ENCODE data around the gene ACKR2.

Gene ACKR2

GRCh38 chr3:42900226-42901072 is 91.2 kb downstream of the ACKR2 start:
- H3K36me3 ChIP-seq (ENCODE audit: control insufficient read depth in 2 of 2, insufficient read depth in 1 of 2, low read length in 2 of 2) = no peaks in the 10 kb centered on the region
- H3K4me3 ChIP-seq (ENCODE audit: low read depth, low read length) = no peak overlapping the region
- no peaks in the 10 kb centered on the region for H3K9me3 ChIP-seq (ENCODE audit: control insufficient read depth, insufficient read depth, low read depth, low read length)
- no peaks in the 10 kb centered on the region for H3K4me1 ChIP-seq (ENCODE audit: control insufficient read depth, insufficient read depth, low read length)
- ChIA-PET CTCF (interaction anchor here (0.6 to 0.8 kb wide), 2 partner anchors 81 to 474 kb away, joined by 4 to 8 read pairs; no protein-coding TSS in a partner anchor), POLR2A (no interaction called here)
- H3K27ac ChIP-seq (ENCODE audit: extremely low read depth, low read depth, low read length) = no peak overlapping the region
- TF ChIP-seq ZIC2 (tag by site-specific recombination; IDR thresholded peaks at IDR 0.05) (peak; percentile 39; the same call in 1 of the 2 replicates), ZNF239 (tag by site-specific recombination; IDR thresholded peaks at IDR 0.05) (no peak)

- Histone ChIP-seq H3K36me3 (ENCODE audit: control insufficient read depth in 2 of 2, insufficient read depth in 1 of 2, low read length in 2 of 2) (no peaks in the 10 kb centered on the region), H3K27ac (ENCODE audit: extremely low read depth, low read depth, low read length) (no peak overlapping the region), H3K9me3 (ENCODE audit: control insufficient read depth, insufficient read depth, low read depth, low read length) (no peaks in the 10 kb centered on the region), H3K4me1 (ENCODE audit: control insufficient read depth, insufficient read depth, low read length) (no peaks in the 10 kb centered on the region), H3K4me3 (ENCODE audit: low read depth, low read length) (no peak overlapping the region)
- CTCF ChIA-PET = interaction anchor here (0.8 kb wide), 1 partner anchor 474 kb away, joined by 4 read pairs; no protein-coding TSS in a partner anchor
- POLR2A ChIA-PET = no interaction called here
- no peak for TF ChIP-seq PRDM6 (tag by site-specific recombination; IDR thresholded peaks at IDR 0.05)
- TF ChIP-seq ZEB2 (tag by site-specific recombination; IDR thresholded peaks at IDR 0.05) = no peak
- TF ChIP-seq YY1 (tag by site-specific recombination; IDR thresholded peaks at IDR 0.05) = no peak
- TF ChIP-seq ZNF747 (tag by site-specific recombination; IDR thresholded peaks at IDR 0.05) = no peak
- no peak for TF ChIP-seq ZNF501 (tag by site-specific recombination; IDR thresholded peaks at IDR 0.05)
- TF ChIP-seq KLF8 (tag by site-specific recombination; IDR thresholded peaks at IDR 0.05) = no peak
- TF ChIP-seq OVOL3 (tag by site-specific recombination; IDR thresholded peaks at IDR 0.05) = no peak
- TF ChIP-seq ZNF155 (tag by site-specific recombination; IDR thresholded peaks at IDR 0.05) = no peak
- TF ChIP-seq ZBTB49 (tag by site-specific recombination; IDR thresholded peaks at IDR 0.05; ENCODE audit: low read depth) = no peak
- no peak for TF ChIP-seq PRDM10 (tag by site-specific recombination; IDR thresholded peaks at IDR 0.05)
- TF ChIP-seq OSR2 (tag by site-specific recombination; IDR thresholded peaks at IDR 0.05) = no peak
- no peak for TF ChIP-seq YY2 (tag by site-specific recombination; IDR thresholded peaks at IDR 0.05)
- TF ChIP-seq ZNF704 (tag by site-specific recombination; IDR thresholded peaks at IDR 0.05) = no peak
Measured at GRCh38 chr3:42901073-42901415, 91.8 kb downstream of the ACKR2 start.

Data from HEK293 (cell line).